Ishikawa (cell line): ENCODE data around the gene TGFB3.

ENCODE experiments used
- CREB1 ChIP-seq: IDR thresholded peaks from 2 replicates; pipeline ENCODE4 v1.6.1; 2012; ENCODE audit warnings: low read depth
- EGR1 ChIP-seq: IDR thresholded peaks from 2 replicates; pipeline ENCODE4 v1.6.1; 2012
- FOXM1 ChIP-seq: IDR thresholded peaks from 2 replicates; pipeline ENCODE4 v1.6.1; 2012; ENCODE audit warnings: low read depth, borderline replicate concordance
- RAD21 ChIP-seq: IDR thresholded peaks from 2 replicates; pipeline ENCODE4 v1.6.1; 2012; ENCODE audit warnings: low read depth
- TAF1 ChIP-seq: IDR thresholded peaks from 2 replicates; pipeline ENCODE4 v1.6.1; 2012; ENCODE audit warnings: low read depth, mild to moderate bottlenecking
- TF ChIP-seq, protein P1 (sequence below): IDR thresholded peaks from 2 replicates; pipeline ENCODE4 v1.6.1; 2012; ENCODE audit warnings: low read depth, mild to moderate bottlenecking
- TF ChIP-seq, protein P2 (sequence below): IDR thresholded peaks from 2 replicates; pipeline ENCODE4 v1.6.1; 2012
- TF ChIP-seq, protein P3 (sequence below): IDR thresholded peaks from 2 replicates; pipeline ENCODE4 v1.6.1; 2012

GRCh38 chr14:75977582-75977943 is 4.2 kb downstream of the TGFB3 start:
- TF ChIP-seq, protein P1, sequence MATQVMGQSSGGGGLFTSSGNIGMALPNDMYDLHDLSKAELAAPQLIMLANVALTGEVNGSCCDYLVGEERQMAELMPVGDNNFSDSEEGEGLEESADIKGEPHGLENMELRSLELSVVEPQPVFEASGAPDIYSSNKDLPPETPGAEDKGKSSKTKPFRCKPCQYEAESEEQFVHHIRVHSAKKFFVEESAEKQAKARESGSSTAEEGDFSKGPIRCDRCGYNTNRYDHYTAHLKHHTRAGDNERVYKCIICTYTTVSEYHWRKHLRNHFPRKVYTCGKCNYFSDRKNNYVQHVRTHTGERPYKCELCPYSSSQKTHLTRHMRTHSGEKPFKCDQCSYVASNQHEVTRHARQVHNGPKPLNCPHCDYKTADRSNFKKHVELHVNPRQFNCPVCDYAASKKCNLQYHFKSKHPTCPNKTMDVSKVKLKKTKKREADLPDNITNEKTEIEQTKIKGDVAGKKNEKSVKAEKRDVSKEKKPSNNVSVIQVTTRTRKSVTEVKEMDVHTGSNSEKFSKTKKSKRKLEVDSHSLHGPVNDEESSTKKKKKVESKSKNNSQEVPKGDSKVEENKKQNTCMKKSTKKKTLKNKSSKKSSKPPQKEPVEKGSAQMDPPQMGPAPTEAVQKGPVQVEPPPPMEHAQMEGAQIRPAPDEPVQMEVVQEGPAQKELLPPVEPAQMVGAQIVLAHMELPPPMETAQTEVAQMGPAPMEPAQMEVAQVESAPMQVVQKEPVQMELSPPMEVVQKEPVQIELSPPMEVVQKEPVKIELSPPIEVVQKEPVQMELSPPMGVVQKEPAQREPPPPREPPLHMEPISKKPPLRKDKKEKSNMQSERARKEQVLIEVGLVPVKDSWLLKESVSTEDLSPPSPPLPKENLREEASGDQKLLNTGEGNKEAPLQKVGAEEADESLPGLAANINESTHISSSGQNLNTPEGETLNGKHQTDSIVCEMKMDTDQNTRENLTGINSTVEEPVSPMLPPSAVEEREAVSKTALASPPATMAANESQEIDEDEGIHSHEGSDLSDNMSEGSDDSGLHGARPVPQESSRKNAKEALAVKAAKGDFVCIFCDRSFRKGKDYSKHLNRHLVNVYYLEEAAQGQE, result no peak
- TF ChIP-seq FOXM1 (no peak), EGR1 (no peak), RAD21 (no peak), TAF1 (no peak), CREB1 (no peak)
- TF ChIP-seq, protein P2, sequence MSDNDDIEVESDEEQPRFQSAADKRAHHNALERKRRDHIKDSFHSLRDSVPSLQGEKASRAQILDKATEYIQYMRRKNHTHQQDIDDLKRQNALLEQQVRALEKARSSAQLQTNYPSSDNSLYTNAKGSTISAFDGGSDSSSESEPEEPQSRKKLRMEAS, result no peak
- TF ChIP-seq, protein P3, sequence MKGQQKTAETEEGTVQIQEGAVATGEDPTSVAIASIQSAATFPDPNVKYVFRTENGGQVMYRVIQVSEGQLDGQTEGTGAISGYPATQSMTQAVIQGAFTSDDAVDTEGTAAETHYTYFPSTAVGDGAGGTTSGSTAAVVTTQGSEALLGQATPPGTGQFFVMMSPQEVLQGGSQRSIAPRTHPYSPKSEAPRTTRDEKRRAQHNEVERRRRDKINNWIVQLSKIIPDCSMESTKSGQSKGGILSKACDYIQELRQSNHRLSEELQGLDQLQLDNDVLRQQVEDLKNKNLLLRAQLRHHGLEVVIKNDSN, result no peak
